Right lobe of liver (tissue), 6 donors: ENCODE results near the gene HS6ST3. TPM values are rescaled to one million over a fixed set of nuclear protein-coding genes. Genes with fewer than 3 reads are reported as not detected.

ENCODE experiments used
- ATAC-seq, 4 donors: fragments of 200-7000 bp; cut with Tn5 transposase; one replicate each; pipeline ENCODE4 v1.9.1; 2020; ENCODE audit warnings: mild to moderate bottlenecking in 4 of 4, moderate library complexity in 4 of 4
- DNase-seq, 3 donors: peaks; one replicate each; pipeline ENCODE4 v3.0.0-alpha.2; 2020
- H3K27ac ChIP-seq, 3 donors: fragments of 200-600 bp; one replicate each; pipeline ENCODE4 v1.8.0; 2022
- H3K27me3 ChIP-seq, 2 donors: fragments of 200-600 bp; one replicate each; pipeline ENCODE4 v1.8.0; 2022
- H3K36me3 ChIP-seq, 4 donors: fragments of 200-600 bp; sonication (generic) in 1 of 4; one replicate each; pipeline versions ENCODE4 v1.5.1 to v1.8.0; 2017 to 2022; ENCODE audit warnings: control low read depth in 1 of 4
- H3K4me1 ChIP-seq, 4 donors: fragments of 200-600 bp; sonication (generic) in 1 of 4; one replicate each; pipeline versions ENCODE4 v1.5.1 to v1.8.0; 2017 to 2022; ENCODE audit warnings: control low read depth in 1 of 4
- H3K4me3 ChIP-seq, 3 donors: fragments of 200-600 bp; one replicate each; pipeline ENCODE4 v1.8.0; 2022
- H3K9me3 ChIP-seq, 4 donors: fragments of 200-600 bp; sonication (generic) in 1 of 4; one replicate each; pipeline versions ENCODE4 v1.5.1 to v1.8.0; 2017 to 2022; ENCODE audit warnings: control low read depth in 1 of 4
- POLR2A ChIP-seq: fragments of 450-650 bp; IDR thresholded peaks from one replicate; pipeline ENCODE4 v1.6.1; 2017; ENCODE audit warnings: antibody characterized with exemption, mild to moderate bottlenecking
- WGBS: methylation state at CpG from one replicate; pipeline ENCODE4 v1.1.6; 2018; ENCODE audit warnings: low coverage, low lambda C conversion rate; ENCODE audit not compliant: insufficient coverage; ENCODE audit errors: missing lambda C conversion rate; 5-methylcytosine and 5-hydroxymethylcytosine counted together
- intact Hi-C, 2 donors: fragments of 100-400 bp; cut with DNase I; formaldehyde crosslinking; loops; one replicate each; pipeline versions ENCODE4 v1.11.2 to v1.14.1; 2022
- total RNA-seq, 6 experiments: library from RNA; depleted of rRNA in 2 of 6; stranded (reverse); fragments of >200 nt in 2 of 6; fragmentation: NEBNext Ultra II Directional in 3 of 6; extraction: Animal tissue kit (Norgen Biotek cat#: 25700) in 3 of 6; gene quantifications; one replicate each; pipeline versions ENCODE4 v1.1.0 to v1.2.4, GENCODE V29; 2016 to 2023
- TF ChIP-seq, protein P1 (sequence below), 4 donors: fragments of 200-600 bp in 3 of 4; fragments of 450-650 bp in 1 of 4; IDR thresholded peaks; one replicate each; pipeline versions ENCODE4 v1.5.1 to v1.8.0; 2016 to 2022; ENCODE audit warnings: antibody characterized with exemption in 4 of 4, mild to moderate bottlenecking in 2 of 4
- donor health status: DM: no; HTN: yes; CAD: no.
- donor health status: DM: no; HTN: no; CAD: no.
- donor health status: DM: no; HTN: no; CAD: no.
- donor health status: DM: no; HTN: yes; CAD: no.
- donor health status: DM: no; HTN: yes; CAD: no.

The HS6ST3 gene
- total RNA-seq, 6 experiments from 2014 or later: not detected

DNA sequence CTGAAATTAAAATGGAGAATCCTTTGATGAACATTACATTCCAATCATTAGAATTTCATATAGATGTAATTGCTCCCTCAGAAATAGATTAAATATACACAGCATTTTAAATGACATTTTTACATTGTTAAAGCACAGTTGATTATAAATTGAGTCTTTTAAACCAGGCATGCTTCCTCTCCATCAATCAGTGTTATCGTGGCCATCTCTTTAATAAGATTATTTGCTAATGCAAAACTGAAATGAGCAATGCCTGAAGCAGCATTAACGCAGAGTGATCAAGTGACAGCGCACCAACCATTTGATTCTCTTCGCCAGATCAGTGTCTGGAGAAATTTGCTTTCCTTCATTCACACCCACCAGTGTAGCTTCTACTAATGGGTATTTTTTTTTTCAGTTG lies 644.6 kb downstream of the HS6ST3 start:
- H3K36me3 ChIP-seq: no peaks in the 10 kb centered on the region
- 84% methylated on average over 4 of the region's 4 CpGs for WGBS
- H3K9me3 ChIP-seq: no peaks in the 10 kb centered on the region
- no peak for ATAC-seq
- no peaks in the 10 kb centered on the region for H3K4me1 ChIP-seq
- intact Hi-C loops: no loop called here
- H3K27me3 ChIP-seq: no peaks in the 10 kb centered on the region
- H3K4me3 ChIP-seq: no peak overlapping the region
- no peak for DNase-seq
- no peak overlapping the region for H3K27ac ChIP-seq
- no peak for TF ChIP-seq POLR2A
- TF ChIP-seq, protein P1, sequence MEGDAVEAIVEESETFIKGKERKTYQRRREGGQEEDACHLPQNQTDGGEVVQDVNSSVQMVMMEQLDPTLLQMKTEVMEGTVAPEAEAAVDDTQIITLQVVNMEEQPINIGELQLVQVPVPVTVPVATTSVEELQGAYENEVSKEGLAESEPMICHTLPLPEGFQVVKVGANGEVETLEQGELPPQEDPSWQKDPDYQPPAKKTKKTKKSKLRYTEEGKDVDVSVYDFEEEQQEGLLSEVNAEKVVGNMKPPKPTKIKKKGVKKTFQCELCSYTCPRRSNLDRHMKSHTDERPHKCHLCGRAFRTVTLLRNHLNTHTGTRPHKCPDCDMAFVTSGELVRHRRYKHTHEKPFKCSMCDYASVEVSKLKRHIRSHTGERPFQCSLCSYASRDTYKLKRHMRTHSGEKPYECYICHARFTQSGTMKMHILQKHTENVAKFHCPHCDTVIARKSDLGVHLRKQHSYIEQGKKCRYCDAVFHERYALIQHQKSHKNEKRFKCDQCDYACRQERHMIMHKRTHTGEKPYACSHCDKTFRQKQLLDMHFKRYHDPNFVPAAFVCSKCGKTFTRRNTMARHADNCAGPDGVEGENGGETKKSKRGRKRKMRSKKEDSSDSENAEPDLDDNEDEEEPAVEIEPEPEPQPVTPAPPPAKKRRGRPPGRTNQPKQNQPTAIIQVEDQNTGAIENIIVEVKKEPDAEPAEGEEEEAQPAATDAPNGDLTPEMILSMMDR (IDR thresholded peaks at IDR 0.05): no peak

DNA sequence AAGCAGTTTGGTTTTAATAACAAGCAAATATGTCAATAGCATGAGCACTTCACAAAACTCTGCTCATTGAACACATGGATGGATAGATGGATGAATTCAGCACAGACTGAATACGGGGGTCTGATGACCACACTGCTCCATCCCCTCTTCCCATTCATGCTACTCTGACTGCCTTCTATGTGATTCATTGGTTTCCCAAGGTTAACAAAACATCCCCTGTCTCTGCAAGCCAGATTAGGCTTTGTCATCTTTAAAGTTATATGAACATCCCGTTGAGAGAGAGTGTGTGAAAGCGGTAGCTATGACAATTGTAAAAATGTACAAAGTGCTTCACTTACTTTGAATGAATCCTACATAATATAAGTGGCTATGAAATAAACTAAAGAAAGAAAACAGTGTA lies 651.9 kb downstream of the HS6ST3 start:
- peaks cover 0 to 12% (median 0%) of the 10 kb centered on the region in 4 donors for H3K4me1 ChIP-seq
- no peaks in the 10 kb centered on the region for H3K36me3 ChIP-seq
- DNase-seq: no peak
- TF ChIP-seq POLR2A: no peak
- TF ChIP-seq, protein P1 (IDR thresholded peaks at IDR 0.05): no peak
- 56% methylated on average over 3 of the region's 3 CpGs for WGBS
- intact Hi-C loops: no loop called here
- no peak overlapping the region for H3K4me3 ChIP-seq
- no peaks in the 10 kb centered on the region for H3K27me3 ChIP-seq
- H3K9me3 ChIP-seq: no peaks in the 10 kb centered on the region
- H3K27ac ChIP-seq: no peak overlapping the region
- no peak for ATAC-seq

DNA sequence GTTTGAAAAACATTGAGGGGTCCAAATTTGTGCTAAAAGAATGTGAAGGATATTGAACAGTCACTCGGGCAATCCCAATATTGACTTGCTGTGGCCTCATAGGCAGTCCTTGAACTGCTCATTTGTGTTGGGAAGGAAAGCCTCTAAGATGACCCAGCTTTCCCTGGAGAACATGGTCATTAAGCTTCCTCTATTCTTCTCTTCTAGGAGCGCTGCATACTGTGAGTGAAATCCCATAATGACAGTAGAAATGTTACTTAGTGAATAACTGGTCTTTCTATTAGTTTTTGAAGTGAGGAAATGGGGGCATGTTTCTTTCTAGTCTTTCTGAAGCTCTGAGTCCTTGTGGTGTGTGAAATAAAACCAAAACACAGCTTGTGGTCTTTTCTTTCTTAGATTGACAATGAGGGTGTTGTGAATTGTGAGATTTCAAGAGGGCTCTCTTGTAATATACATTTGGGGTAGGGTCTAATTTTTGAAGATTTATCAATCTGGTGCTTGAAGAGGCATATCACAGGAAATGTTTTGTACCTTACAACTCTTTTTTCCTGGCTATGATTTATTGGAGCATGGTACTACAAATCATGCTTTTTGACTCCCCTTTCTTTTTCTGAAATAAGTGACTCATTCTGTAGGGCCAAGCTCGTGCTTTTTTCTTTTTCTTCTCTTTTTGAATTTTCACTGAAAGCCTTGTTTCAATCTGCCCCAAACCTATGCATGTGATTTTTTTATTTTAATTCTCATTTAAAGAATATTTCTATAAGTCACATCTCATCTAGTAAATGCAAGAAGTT lies 653.6 kb downstream of the HS6ST3 start:
- DNase-seq (no peak), ATAC-seq (no peak)
- Histone ChIP-seq H3K4me3 (no peak overlapping the region), H3K27ac (no peak overlapping the region), H3K4me1 (peaks cover 0 to 12% (median 0%) of the 10 kb centered on the region in 4 donors), H3K27me3 (no peaks in the 10 kb centered on the region), H3K9me3 (no peaks in the 10 kb centered on the region), H3K36me3 (no peaks in the 10 kb centered on the region)
- no peak for TF ChIP-seq POLR2A
- intact Hi-C loops: no loop called here
- 53% methylated on average over 3 of the region's 3 CpGs for WGBS

DNA sequence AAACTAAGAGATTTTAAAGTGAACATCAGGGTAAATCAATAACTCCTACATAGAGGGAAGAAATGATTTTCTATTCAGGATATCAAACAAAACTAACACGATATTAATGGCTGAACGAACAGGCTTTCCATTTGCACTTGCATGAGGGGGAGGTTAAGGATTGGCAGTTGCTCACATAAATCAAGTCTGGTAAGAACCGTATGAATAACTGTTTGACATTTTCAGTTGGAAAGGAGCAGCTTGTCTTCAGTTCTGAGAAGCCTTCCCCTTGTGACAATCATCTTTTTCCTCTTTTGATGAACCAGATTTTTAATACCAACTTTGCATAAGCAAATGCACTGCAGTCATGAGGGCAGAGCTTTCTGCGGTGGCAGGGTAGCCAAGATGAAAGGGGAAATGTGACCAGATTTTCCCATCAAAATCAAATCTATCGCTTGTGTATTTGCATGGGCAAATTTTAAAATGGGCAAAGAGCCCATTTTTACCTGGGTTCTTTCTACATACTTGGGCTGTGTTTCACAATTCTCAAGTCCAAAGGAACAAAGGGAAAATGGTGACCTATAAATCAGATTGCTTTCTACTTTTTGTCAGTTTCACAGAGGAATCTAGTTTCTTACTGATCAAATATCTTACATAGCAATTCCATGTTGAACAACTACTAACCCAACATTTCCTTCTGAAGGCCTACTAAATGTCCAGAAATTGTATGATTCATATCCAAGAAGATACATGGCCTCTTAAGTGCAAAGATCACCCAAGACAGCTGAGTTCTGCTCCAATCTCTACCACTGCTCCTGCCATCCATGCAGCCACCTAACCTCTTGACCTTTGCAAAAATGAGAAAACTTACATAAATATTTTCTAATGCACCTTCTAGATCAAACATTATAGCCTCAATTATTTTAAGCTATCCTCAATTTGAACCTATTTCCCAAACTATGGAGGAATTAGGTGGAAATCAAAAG lies 654.7 kb downstream of the HS6ST3 start:
- intact Hi-C loops: no loop called here

More for the DNA sequence above, 654.7 kb downstream of the HS6ST3 start:
- Histone ChIP-seq H3K4me3 (no peak overlapping the region), H3K27me3 (no peaks in the 10 kb centered on the region), H3K36me3 (no peaks in the 10 kb centered on the region), H3K4me1 (peaks cover 0 to 12% (median 0%) of the 10 kb centered on the region in 4 donors), H3K9me3 (no peaks in the 10 kb centered on the region), H3K27ac (no peak overlapping the region)
- peak; percentile 59 to 82 (median 71) for ATAC-seq
- DNase-seq: no peak
- 27% methylated on average over 5 of the region's 5 CpGs for WGBS
- TF ChIP-seq, protein P1 (IDR thresholded peaks at IDR 0.05): no peak
- TF ChIP-seq POLR2A: no peak
